Panc1 (cell line): ENCODE results near the gene ZNF407. TPM values are rescaled to one million over a fixed set of nuclear protein-coding genes. Genes with fewer than 3 reads are reported as not detected.

Source experiments
- ATAC-seq: fragments of 200-7000 bp; cut with Tn5 transposase; 2 replicates; pipeline ENCODE4 v1.9.1; 2020; ENCODE audit warnings: mild to moderate bottlenecking, moderate library complexity
- BruUV-seq: library from RNA; stranded (reverse); fragments of 400-500 nt; replicated peaks from 2 replicates; lab custom pipeline; 2021; lab: Mats Ljungman, UMichigan
- CTCF ChIA-PET: fragments of 300-600 bp; sonication (Branson Sonifier 250); formaldehyde crosslinking; loops from one replicate; lab custom pipeline; 2022; ENCODE audit warnings: antibody characterized with exemption; lab: Charles Lee
- POLR2A ChIA-PET: fragments of 300-600 bp; sonication (Branson Sonifier 250); formaldehyde crosslinking; loops from one replicate; lab custom pipeline; 2022; ENCODE audit warnings: antibody characterized with exemption; lab: Charles Lee
- DNase-seq: peaks from one replicate; pipeline ENCODE4 v3.0.0-alpha.2; 2010; ENCODE audit warnings: low read depth, low spot score
- H3K27ac ChIP-seq: 2 replicates; pipeline ENCODE4 v1.5.1; 2011; ENCODE audit warnings: mild to moderate bottlenecking, low read length, inconsistent platforms
- H3K27me3 ChIP-seq: fragments of 200-500 bp; sonication (Bioruptor generic); 2 replicates; pipeline ENCODE4 v1.6.0; 2014; ENCODE audit warnings: low read length, inconsistent platforms; ENCODE audit not compliant: control insufficient read depth, insufficient read depth
- H3K36me3 ChIP-seq: fragments of 200-500 bp; sonication (Bioruptor generic); 2 replicates; pipeline ENCODE4 v1.5.1; 2014; ENCODE audit warnings: inconsistent platforms, mild to moderate bottlenecking, low read length, moderate library complexity; ENCODE audit not compliant: control insufficient read depth, insufficient read depth
- H3K4me1 ChIP-seq: 2 replicates; pipeline ENCODE4 v1.5.1; 2011; ENCODE audit warnings: inconsistent platforms, mild to moderate bottlenecking, low read length, moderate library complexity; ENCODE audit not compliant: control insufficient read depth, insufficient read depth
- H3K4me3 ChIP-seq, 2 experiments: 2 replicates each; pipeline ENCODE4 v1.5.1; 2011 to 2012; ENCODE audit warnings: low read depth in 2 of 2, low read length in 2 of 2, mild to moderate bottlenecking in 2 of 2, inconsistent platforms in 1 of 2, moderate library complexity in 1 of 2
- H3K9me3 ChIP-seq: fragments of 200-500 bp; sonication (Bioruptor generic); 2 replicates; pipeline ENCODE4 v1.5.1; 2014; ENCODE audit warnings: low read depth, mild to moderate bottlenecking, inconsistent platforms, low read length, moderate library complexity; ENCODE audit not compliant: control insufficient read depth, insufficient read depth
- POLR2AphosphoS5 ChIP-seq: IDR thresholded peaks from 2 replicates; pipeline ENCODE4 v1.6.1; 2012; ENCODE audit warnings: mild to moderate bottlenecking, low read depth, low read length, moderate library complexity
- SIN3A ChIP-seq: IDR thresholded peaks from 2 replicates; pipeline ENCODE4 v1.6.1; 2012; ENCODE audit warnings: low read depth, mild to moderate bottlenecking, low read length, moderate library complexity, borderline replicate concordance; ENCODE audit not compliant: insufficient read depth
- TCF7L2 ChIP-seq: IDR thresholded peaks from 2 replicates; pipeline ENCODE4 v1.6.1; 2011; ENCODE audit warnings: mild to moderate bottlenecking, low read depth, low read length, inconsistent platforms
- in situ Hi-C: cut with HindIII; loops from 2 replicates; pipeline ENCODE4 v1.10.0; 2016; ENCODE audit warnings: low sequenced_read_pairs, low pct_unique_long_range_greater_than_20kb
- intact Hi-C: fragments of 100-400 bp; cut with micrococcal nuclease; formaldehyde crosslinking; loops from one replicate; pipeline ENCODE4 v1.10.0; 2022; ENCODE audit not compliant: unreplicated experiment
- total RNA-seq: library from RNA; stranded (reverse); gene quantifications from one replicate; pipeline ENCODE4 v1.2.1, GENCODE V29; 2021; ENCODE audit not compliant: unreplicated experiment
- TF ChIP-seq, protein P1 (sequence below): fragments of 450-650 bp; IDR thresholded peaks from 2 replicates; pipeline ENCODE4 v1.5.1; 2017; ENCODE audit warnings: mild to moderate bottlenecking
- TF ChIP-seq, protein P2 (sequence below), 2 experiments: IDR thresholded peaks; 2 replicates each; pipeline ENCODE4 v1.6.1; 2011 to 2012; ENCODE audit warnings: low read depth in 2 of 2, control low read depth in 1 of 2, low read length in 1 of 2, mild to moderate bottlenecking in 1 of 2, moderate library complexity in 1 of 2; ENCODE audit not compliant: insufficient read depth in 1 of 2

Gene ZNF407
- total RNA-seq, 1 experiment from 2014 or later: 16.8 TPM

DNA sequence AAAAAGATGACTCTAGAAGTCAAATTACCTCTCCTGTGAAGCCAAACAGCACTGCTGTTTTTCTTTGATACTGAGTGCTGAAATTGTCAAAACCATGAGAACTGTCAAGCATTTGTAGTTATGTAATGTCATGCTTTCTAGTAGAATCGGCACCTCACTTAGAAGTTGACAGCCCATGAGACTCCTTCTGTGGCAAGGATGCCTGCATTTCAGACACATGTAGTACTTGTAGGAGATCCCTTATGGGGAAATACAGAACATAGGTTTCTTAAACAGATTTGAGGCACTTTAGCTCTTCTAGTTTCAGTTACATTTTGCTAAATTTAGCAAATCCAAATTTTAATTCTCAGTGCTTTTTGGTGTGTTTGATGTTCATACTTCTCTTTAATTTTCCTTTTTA, 15.7 kb downstream of the ZNF407 start:
- no peaks in the 10 kb centered on the region for H3K36me3 ChIP-seq
- H3K4me1 ChIP-seq: peaks cover 7% of the 10 kb centered on the region
- DNase-seq (no peak), ATAC-seq (no peak)
- BruUV-seq: no TSS peak
- ChIA-PET CTCF (no interaction called here), POLR2A (no interaction called here)
- no peak for TF ChIP-seq TCF7L2
- TF ChIP-seq, protein P1, sequence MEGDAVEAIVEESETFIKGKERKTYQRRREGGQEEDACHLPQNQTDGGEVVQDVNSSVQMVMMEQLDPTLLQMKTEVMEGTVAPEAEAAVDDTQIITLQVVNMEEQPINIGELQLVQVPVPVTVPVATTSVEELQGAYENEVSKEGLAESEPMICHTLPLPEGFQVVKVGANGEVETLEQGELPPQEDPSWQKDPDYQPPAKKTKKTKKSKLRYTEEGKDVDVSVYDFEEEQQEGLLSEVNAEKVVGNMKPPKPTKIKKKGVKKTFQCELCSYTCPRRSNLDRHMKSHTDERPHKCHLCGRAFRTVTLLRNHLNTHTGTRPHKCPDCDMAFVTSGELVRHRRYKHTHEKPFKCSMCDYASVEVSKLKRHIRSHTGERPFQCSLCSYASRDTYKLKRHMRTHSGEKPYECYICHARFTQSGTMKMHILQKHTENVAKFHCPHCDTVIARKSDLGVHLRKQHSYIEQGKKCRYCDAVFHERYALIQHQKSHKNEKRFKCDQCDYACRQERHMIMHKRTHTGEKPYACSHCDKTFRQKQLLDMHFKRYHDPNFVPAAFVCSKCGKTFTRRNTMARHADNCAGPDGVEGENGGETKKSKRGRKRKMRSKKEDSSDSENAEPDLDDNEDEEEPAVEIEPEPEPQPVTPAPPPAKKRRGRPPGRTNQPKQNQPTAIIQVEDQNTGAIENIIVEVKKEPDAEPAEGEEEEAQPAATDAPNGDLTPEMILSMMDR: no peak
- TF ChIP-seq, protein P2, sequence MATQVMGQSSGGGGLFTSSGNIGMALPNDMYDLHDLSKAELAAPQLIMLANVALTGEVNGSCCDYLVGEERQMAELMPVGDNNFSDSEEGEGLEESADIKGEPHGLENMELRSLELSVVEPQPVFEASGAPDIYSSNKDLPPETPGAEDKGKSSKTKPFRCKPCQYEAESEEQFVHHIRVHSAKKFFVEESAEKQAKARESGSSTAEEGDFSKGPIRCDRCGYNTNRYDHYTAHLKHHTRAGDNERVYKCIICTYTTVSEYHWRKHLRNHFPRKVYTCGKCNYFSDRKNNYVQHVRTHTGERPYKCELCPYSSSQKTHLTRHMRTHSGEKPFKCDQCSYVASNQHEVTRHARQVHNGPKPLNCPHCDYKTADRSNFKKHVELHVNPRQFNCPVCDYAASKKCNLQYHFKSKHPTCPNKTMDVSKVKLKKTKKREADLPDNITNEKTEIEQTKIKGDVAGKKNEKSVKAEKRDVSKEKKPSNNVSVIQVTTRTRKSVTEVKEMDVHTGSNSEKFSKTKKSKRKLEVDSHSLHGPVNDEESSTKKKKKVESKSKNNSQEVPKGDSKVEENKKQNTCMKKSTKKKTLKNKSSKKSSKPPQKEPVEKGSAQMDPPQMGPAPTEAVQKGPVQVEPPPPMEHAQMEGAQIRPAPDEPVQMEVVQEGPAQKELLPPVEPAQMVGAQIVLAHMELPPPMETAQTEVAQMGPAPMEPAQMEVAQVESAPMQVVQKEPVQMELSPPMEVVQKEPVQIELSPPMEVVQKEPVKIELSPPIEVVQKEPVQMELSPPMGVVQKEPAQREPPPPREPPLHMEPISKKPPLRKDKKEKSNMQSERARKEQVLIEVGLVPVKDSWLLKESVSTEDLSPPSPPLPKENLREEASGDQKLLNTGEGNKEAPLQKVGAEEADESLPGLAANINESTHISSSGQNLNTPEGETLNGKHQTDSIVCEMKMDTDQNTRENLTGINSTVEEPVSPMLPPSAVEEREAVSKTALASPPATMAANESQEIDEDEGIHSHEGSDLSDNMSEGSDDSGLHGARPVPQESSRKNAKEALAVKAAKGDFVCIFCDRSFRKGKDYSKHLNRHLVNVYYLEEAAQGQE (IDR thresholded peaks at IDR 0.05; ENCODE audit: insufficient read depth in 1 of 2, low read depth in 2 of 2, low read length in 1 of 2): no peak
- no peak for TF ChIP-seq SIN3A
- no peak for TF ChIP-seq POLR2AphosphoS5
- H3K27me3 ChIP-seq: no peaks in the 10 kb centered on the region
- no peak overlapping the region for H3K27ac ChIP-seq
- no peak overlapping the region for H3K4me3 ChIP-seq
- peaks cover 9% of the 10 kb centered on the region; the same call in 1 of the 2 replicates for H3K9me3 ChIP-seq
- in situ Hi-C loops: no loop called here
- intact Hi-C loops: no loop called here

DNA sequence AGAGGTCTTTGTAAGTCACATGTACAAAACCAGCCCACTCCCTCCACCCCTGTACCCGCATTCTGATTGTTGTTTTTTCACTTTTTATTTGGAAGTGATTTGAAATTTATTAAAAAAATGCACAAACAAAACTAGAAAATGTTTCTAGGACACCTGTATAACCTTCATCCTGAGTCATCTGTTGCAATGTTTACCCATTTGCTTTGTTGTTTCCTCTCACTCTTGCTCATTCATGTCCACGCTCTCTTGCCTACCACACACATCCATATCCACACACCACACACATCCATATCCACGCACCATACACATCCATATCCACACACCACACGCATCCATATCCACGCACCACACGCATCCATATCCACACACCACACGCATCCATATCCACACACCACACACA, 18.8 kb downstream of the ZNF407 start:
- intact Hi-C loops (no loop called here), in situ Hi-C loops (no loop called here)
- peak; percentile 66; the same call in 1 of the 2 replicates for ATAC-seq

More for the DNA sequence above, 18.8 kb downstream of the ZNF407 start:
- no TSS peak for BruUV-seq
- POLR2A ChIA-PET: no interaction called here
- CTCF ChIA-PET: no interaction called here
- Histone ChIP-seq H3K9me3 (peaks cover 9% of the 10 kb centered on the region; the same call in 1 of the 2 replicates), H3K4me3 (no peak overlapping the region), H3K27ac (no peak overlapping the region), H3K27me3 (no peaks in the 10 kb centered on the region), H3K4me1 (peaks cover 7% of the 10 kb centered on the region), H3K36me3 (no peaks in the 10 kb centered on the region)
- TF ChIP-seq, protein P1: no peak
- TF ChIP-seq TCF7L2: no peak
- no peak for TF ChIP-seq SIN3A
- TF ChIP-seq POLR2AphosphoS5: no peak
- TF ChIP-seq, protein P2 (IDR thresholded peaks at IDR 0.05; ENCODE audit: insufficient read depth in 1 of 2, low read depth in 2 of 2, low read length in 1 of 2): no peak
- no peak for DNase-seq
